HCT116 (cell line): ENCODE measurements around the gene MAPKBP1.

Experiments used
- CEBPB ChIP-seq: IDR thresholded peaks from 2 replicates; pipeline ENCODE4 v1.6.1; 2012; ENCODE audit warnings: low read depth
- CTCF ChIP-seq, 3 experiments: fragments of 200-600 bp in 1 of 3; sonication (generic) in 1 of 3; IDR thresholded peaks in 2 of 3; conservative IDR thresholded peaks in 1 of 3; 2 replicates each; pipeline ENCODE4 v1.5.1; 2012 to 2017; ENCODE audit warnings: low read depth in 2 of 3, low read length in 2 of 3, antibody characterized with exemption in 1 of 3, borderline replicate concordance in 1 of 3, control low read depth in 1 of 3, mild to moderate bottlenecking in 1 of 3, mixed read lengths in 1 of 3, mixed run types in 1 of 3, moderate library complexity in 1 of 3; ENCODE audit not compliant: insufficient read depth in 1 of 3
- EGR1 ChIP-seq: IDR thresholded peaks from 2 replicates; pipeline ENCODE4 v1.6.1; 2012; ENCODE audit warnings: low read depth
- EZH2 ChIP-seq: fragments of 200-600 bp; sonication (generic); IDR thresholded peaks from 2 replicates; pipeline ENCODE4 v1.6.1; 2017; ENCODE audit warnings: antibody characterized with exemption, mixed run types
- JUND ChIP-seq: IDR thresholded peaks from 2 replicates; pipeline ENCODE4 v1.6.1; 2012
- MAX ChIP-seq: IDR thresholded peaks from 2 replicates; pipeline ENCODE4 v1.6.1; 2012
- POLR2A ChIP-seq: IDR thresholded peaks from 2 replicates; pipeline ENCODE4 v1.7.0; 2011; ENCODE audit warnings: borderline replicate concordance; ENCODE audit not compliant: insufficient read depth, insufficient read length; ENCODE audit errors: extremely low read depth
- RAD21 ChIP-seq: IDR thresholded peaks from 2 replicates; pipeline ENCODE4 v1.6.1; 2012; ENCODE audit warnings: low read depth, mild to moderate bottlenecking
- REST ChIP-seq: IDR thresholded peaks from 2 replicates; pipeline ENCODE4 v1.6.1; 2012; ENCODE audit warnings: low read depth
- SP1 ChIP-seq: IDR thresholded peaks from 2 replicates; pipeline ENCODE4 v1.6.1; 2012; ENCODE audit warnings: low read depth
- SRF ChIP-seq: IDR thresholded peaks from 2 replicates; pipeline ENCODE4 v1.6.1; 2012; ENCODE audit warnings: low read depth
- YY1 ChIP-seq: IDR thresholded peaks from 2 replicates; pipeline ENCODE4 v1.6.1; 2011; ENCODE audit warnings: low read length, low read depth, moderate library complexity, mild to moderate bottlenecking; ENCODE audit not compliant: insufficient replicate concordance; ENCODE audit errors: extremely low read depth
- ZBTB33 ChIP-seq: IDR thresholded peaks from 2 replicates; pipeline ENCODE4 v1.6.1; 2011; ENCODE audit warnings: mild to moderate bottlenecking, low read length, moderate library complexity; ENCODE audit not compliant: insufficient replicate concordance; ENCODE audit errors: extremely low read depth

GRCh38 chr15:41836073-41836472 is 61.8 kb downstream of the MAPKBP1 start:
- TF ChIP-seq POLR2A (no peak), MAX (no peak), EGR1 (no peak), ZBTB33 (no peak), CTCF (IDR thresholded peaks at IDR 0.05 in 2 of 3, conservative IDR thresholded peaks at IDR 0.05 in 1 of 3; ENCODE audit: borderline replicate concordance in 1 of 3, insufficient read depth in 1 of 3, low read depth in 2 of 3, low read length in 2 of 3) (no peak), RAD21 (no peak), EZH2 (no peak), SP1 (no peak), JUND (no peak), REST (no peak), YY1 (no peak), SRF (no peak), CEBPB (no peak)
